ENCODE data around the gene HNRNPM.

DNA sequence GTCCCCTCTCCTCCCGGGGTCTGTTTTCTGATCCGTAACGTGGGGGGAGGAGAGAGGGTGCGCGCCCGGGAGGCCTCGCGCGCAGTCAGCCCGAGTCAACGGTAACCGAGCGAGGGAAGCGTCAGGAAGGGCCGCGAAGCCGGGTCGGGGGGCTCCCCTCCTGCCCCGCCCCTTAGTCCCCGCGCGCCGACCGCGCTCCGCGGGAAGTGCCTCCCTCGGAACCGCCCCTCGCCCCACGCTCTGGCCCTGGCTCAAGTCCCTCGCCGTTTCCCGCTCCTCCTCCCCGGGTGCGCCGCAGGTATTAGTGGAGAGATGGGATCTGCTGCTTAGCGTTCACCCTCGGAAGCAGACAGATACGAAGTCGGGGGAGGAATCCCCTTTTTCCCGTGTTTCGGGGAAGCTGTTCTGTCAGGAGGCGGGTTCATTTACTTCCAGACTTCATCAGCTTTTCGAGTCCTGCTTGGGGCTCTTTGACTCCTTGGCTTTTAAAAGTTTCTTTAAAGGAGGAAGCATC lies 770 bp downstream of the HNRNPM start:
- TF ChIP-seq CTCF (IDR thresholded peaks at IDR 0.05; ENCODE audit: low read length) (no peak), EZH2 (optimal IDR thresholded peaks at IDR 0.05; ENCODE audit: low read depth, low read length) (no peak), EZH2phosphoT487 (IDR thresholded peaks at IDR 0.05; ENCODE audit: low read length) (no peak)
